Smooth muscle cell of the brain vasculature (primary cell): Measurements from ENCODE around the gene CSRP3.

Source experiments
- DNase-seq: peaks from one replicate; pipeline ENCODE4 v3.0.0-alpha.2; 2012; ENCODE audit warnings: low read depth, low spot score

The CSRP3 gene

GRCh38 chr11:19201737-19202605, at the start of gene CSRP3:
TSS of gene CSRP3 (minus strand) at chr11:19201983. CDS start at chr11:19192448, 9,535 bp downstream.
- no peak for DNase-seq

GRCh38 chr11:19251577-19251976, 49.8 kb upstream of the CSRP3 start:
- no peak for DNase-seq

GRCh38 chr11:19246816-19247215, 45.0 kb upstream of the CSRP3 start:
- DNase-seq, result no peak

DNA sequence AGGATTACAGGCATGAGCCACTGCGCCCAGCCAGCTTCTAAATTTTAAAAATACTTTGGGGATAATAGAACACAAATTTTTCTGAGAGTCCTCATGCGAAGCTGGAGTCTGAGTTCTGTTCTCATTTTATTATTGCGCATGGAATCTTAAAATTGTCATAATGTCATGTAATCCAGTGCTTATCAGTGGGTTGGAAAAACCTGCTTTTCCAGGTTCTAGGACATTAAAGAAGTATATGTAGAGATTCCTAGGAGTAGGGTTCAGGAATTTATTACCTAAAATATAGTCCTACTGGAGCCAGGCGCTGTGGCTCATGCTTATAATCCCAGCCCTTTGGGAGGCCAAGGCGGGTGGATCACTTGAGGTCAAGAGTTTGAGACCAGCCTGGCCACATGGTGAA, 43.6 kb upstream of the CSRP3 start:
- no peak for DNase-seq

- no peak for DNase-seq
These were observed 42.8 kb upstream of the CSRP3 start for GRCh38 chr11:19244621-19245020.

- DNase-seq, result no peak
These were observed 42.3 kb upstream of the CSRP3 start for GRCh38 chr11:19244084-19244483.

GRCh38 chr11:19243613-19244012, 41.8 kb upstream of the CSRP3 start:
- DNase-seq, result no peak

- DNase-seq, result no peak
These were observed 41.4 kb upstream of the CSRP3 start for GRCh38 chr11:19243143-19243542.

GRCh38 chr11:19242179-19242932, 40.6 kb upstream of the CSRP3 start:
- DNase-seq, result no peak

DNA sequence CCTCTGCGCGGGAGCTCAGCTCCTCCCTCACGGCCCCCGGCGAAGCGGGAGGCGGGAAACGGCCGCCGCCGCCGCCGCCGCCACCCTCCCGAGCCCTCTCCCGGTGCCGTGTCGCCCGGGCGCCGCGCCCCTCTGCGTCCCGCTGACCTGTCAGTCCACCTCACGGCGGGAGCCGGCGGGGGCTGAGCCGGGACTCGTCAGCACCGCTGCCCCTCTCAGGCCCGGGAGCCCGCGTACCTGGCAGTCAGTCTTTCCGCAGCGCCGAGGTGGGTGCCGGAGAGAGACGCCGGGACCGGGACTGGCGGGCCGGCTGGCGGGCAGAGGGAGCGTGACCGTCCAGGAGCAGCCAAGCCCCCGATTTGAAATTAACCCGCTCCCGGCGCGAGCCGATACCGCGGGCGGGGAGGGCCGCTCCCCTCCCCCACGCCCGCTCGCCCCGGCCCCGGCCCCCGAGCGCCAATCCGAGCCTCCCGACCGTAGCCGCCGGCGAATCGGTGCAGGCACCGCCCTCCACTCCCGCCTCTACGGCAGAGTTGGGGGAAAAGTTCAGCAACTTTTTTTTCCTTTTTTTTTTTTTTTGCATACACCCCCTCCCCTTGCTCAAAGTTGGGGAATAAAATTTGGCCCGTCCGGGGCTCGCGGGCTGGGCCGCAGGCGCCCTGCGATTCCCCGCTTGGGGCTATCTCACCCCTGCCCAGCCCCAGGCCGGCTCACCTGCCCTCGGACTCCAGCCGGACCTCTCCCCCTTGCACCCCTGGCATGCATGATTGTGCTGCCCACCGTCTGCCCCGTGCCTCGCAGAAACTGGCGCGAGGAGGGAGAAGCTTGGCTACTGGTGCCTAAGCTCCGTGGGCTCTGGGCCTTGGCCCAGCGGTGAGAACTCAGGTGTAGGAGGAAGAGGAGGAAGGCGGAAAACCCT, 39.7 kb upstream of the CSRP3 start:
- DNase-seq, result no peak

DNA sequence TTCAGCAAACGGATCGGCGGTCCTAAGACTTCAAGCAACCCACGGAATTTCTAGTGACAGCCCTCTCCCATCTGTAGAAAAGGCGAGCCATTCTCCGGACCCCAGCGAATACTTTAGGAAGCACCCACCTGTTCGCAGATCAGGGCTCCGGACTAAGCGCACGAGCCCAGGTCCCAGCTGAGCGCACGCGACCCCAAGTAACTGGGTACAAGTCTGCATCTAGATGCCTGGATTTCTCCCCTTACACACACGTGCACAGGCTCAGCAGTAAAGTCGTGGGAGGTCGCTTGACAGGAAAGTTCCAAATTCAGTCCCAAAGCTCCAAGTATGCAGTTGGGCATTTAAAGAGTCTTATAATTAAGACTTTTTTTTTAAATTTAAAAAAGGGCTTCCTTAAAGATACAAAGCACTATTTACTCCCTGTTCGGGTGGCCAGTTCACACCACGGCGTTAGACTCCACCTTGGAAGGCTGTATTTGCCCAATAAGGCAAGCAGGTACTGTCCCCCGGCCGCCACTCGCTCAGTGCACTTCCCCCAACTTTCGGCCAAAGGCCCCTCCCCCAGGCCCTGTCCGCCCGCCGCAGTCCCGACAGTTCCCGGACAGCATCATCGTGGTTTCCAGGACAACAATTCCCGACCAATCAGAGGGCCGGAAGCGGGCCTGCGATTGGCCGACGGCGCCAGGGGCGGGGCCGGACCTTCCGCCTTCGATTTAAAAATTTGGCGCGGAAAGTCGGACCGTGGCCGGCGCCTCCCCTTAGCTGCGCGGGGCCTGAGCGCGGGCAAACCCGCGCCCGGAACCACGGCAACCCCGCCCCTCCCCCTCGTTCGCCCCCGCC, 38.9 kb upstream of the CSRP3 start, which contains the start of gene E2F8:
TSS of gene E2F8 (minus strand) at position 526 of the 840 bp plus-strand sequence. CDS start 824 bp downstream, outside the sequence.
- DNase-seq, result peak; percentile 78

DNA sequence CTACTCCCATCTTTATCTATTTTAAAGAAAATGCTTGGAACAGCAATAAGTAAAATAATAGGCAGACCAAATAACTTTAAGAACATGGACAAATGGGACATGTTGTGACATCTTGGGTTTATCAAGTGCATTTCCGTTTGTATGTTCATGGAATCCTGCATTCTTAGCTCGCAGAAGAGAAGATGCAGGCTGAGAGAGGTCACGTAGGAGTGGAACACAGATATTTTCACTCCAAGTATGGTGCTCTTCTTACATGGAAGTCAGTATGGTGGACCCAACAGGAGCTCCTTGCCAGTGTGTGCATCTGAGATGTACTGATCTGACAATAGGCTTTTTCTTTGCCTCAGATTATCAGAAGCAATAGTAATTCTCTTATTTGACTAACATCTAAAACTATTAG, 37.3 kb upstream of the CSRP3 start:
- DNase-seq, result no peak

DNA sequence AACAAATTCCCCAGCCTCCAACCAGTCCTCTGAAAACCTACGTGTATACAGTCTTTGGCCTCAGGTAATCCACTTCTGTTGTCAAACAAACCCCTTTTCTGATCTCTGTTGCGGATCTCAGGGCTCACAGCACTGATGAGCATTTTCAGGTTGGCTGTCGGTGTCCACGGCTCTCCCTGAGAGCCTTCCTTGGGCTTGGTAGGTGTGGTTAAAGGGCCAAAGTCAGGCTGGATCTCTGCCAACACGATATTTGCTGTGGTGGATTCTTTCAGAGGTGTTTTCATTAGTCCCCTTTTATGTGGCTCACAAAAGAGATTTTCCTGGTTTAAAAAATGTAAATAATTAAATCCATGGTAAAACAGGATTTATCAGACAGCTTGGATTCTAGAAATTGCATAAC, 36.0 kb upstream of the CSRP3 start:
- no peak for DNase-seq

GRCh38 chr11:19237381-19237780, 35.6 kb upstream of the CSRP3 start:
- DNase-seq, result no peak

DNA sequence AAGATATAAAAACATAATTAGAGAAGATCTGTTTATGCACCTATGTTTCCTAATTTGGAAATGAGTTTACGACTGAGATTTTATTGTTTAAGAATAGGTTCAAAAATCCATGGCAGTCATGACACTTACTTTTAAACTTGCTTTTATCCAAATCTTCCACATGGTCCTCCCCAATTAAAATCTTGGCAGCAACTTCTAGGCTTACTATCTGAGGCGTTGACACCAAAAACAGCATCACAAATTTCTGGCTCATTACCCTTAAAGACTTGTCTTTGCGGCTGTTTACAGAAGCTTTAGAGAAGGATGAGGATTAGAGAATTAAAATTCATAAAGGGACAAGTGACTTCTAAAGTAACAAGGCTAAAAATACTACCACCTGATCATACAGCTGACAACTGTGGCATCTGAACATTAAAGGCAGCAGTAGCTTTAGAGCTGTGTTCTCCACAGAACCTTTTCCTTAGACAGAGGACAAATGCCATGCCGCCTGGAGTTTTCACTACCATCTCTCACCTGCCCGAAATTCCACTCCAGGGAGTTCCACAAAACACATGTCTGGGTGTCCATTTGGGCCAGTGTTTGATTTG, 32.5 kb upstream of the CSRP3 start:
- DNase-seq, result no peak

DNA sequence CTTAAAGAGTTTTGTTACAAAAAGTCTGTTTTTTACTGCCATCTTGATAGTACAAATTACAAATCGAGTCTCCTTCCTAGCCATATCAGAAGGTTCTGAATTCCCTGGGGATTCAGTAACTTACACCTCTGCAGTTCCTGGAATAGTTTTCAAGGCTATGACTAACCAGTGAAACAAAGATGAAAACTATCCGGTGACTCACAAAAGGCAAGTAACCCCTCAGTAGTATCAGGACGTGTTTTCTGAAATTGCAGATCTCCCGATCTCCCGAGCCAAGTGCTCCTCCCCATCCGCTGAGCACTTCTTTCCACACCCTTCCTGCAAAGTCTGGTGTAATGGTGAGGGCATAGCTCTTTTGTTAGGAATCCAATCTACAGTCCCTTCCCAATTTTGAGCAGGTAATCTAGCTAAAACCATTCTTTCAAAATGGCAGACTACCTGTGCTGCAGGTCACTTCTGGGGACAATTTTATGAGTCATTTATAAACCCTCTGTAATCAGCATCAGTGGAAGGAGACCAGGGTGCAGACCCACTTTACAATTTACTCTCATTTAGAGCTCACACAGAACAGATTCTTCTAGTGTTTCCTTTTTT, 31.2 kb upstream of the CSRP3 start:
- no peak for DNase-seq

DNA sequence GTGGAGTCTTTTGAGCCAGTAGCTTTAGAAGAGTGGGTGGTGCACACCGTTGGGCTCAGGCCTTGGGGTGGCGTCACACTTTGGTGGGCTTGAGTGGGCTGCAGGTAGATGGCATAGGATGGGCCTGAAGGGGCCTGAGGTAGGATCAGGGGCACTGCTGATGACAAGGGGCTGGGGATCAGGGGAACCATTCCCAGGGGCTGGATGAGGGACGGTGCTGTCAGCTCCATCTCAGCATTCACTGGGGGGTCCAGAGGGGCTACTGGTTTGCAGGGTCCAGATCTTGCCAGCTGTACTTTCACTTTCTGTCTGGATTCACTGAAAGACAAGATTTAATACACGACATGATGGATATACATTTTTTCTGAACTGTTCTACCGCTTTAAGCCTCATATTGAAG, 27.9 kb upstream of the CSRP3 start:
- DNase-seq, result no peak

DNA sequence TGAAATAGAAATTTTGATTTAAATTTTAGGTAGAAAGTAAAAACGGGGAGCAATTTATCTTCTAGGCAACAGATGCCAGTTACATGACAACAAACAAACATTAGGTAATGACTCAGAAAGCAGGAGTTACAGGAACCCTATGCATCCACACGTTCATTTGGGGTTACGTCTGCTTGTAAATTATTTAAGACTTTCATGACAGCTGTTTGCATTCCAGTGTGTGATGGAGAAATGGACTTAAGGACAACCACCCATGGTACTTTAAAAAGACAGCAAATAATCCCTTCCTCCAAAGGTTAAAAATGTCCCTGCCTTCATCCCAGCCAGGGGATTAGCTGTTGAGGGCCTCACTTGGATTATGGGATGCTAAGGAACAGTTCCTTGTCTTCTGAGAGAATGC, 27.2 kb upstream of the CSRP3 start:
- DNase-seq, result no peak

- DNase-seq, result no peak
These were observed 24.8 kb upstream of the CSRP3 start for GRCh38 chr11:19226378-19227195.
